Peyer's patch (tissue), 4 donors: ENCODE data around the gene SOCS7. TPM values are rescaled to one million over a fixed set of nuclear protein-coding genes. Genes with fewer than 3 reads are reported as not detected.

Experiments used
- DNase-seq, 3 donors: peaks; one replicate each; pipeline ENCODE4 v3.0.0-alpha.2; 2017 to 2019
- H3K27ac ChIP-seq, 4 donors: fragments of 200-600 bp; sonication (generic); one replicate each; pipeline ENCODE4 v1.5.1; 2016 to 2019
- H3K27me3 ChIP-seq, 2 donors: fragments of 200-600 bp; sonication (generic); one replicate each; pipeline ENCODE4 v1.5.1; 2019
- H3K36me3 ChIP-seq, 3 donors: fragments of 200-600 bp; sonication (generic); one replicate each; pipeline ENCODE4 v1.5.1; 2016 to 2019
- H3K4me1 ChIP-seq, 4 donors: fragments of 200-600 bp; sonication (generic); one replicate each; pipeline ENCODE4 v1.5.1; 2016 to 2019
- H3K4me3 ChIP-seq, 4 donors: fragments of 200-600 bp; sonication (generic); 1 replicate in 3 of 4; 2 replicates in 1 of 4; pipeline ENCODE4 v1.5.1; 2016 to 2019; ENCODE audit warnings: mild to moderate bottlenecking in 1 of 4
- H3K9me3 ChIP-seq, 4 donors: fragments of 200-600 bp; sonication (generic); one replicate each; pipeline ENCODE4 v1.5.1; 2016 to 2019; ENCODE audit warnings: mild to moderate bottlenecking in 1 of 4
- POLR2A ChIP-seq, 2 donors: fragments of 450-650 bp; IDR thresholded peaks; one replicate each; pipeline ENCODE4 v1.5.1; 2017; ENCODE audit warnings: antibody characterized with exemption in 2 of 2, mild to moderate bottlenecking in 2 of 2, moderate library complexity in 2 of 2
- total RNA-seq, 4 donors: library from RNA; depleted of rRNA; stranded (reverse); fragments of >200 nt; gene quantifications; one replicate each; pipeline ENCODE4 v1.1.0, GENCODE V29; 2016
- TF ChIP-seq, protein P1 (sequence below), 6 experiments: fragments of 450-650 bp in 4 of 6; fragments of 200-600 bp in 2 of 6; sonication (generic) in 1 of 6; IDR thresholded peaks; one replicate each; pipeline ENCODE4 v1.5.1; 2017 to 2019; ENCODE audit warnings: antibody characterized with exemption in 6 of 6, mild to moderate bottlenecking in 3 of 6, moderate library complexity in 1 of 6

Gene SOCS7
- total RNA-seq, 4 donors from 2014 or later = 14.2 to 24.5 (median 16.1) TPM

DNA sequence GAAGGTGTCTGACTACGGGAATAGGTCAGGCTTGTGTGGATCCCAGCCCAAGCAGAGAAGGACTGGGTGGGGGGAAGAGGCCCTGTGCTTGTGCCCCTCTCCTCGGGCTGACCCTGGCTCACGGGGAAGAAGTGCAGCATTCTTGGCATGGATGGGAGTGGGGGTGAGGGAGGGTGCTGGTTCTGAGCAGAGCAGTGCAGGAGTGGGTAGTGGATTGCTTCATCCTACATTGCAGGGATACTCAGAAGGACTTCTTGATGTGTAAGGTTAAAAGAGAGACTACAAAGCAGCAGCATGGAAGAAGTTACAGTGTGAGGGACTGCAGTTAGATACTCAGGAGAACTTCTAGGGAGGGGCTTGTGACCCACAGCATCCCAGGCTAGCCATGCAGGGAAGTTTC lies 78.7 kb downstream of the SOCS7 start:
- TF ChIP-seq, protein P1, sequence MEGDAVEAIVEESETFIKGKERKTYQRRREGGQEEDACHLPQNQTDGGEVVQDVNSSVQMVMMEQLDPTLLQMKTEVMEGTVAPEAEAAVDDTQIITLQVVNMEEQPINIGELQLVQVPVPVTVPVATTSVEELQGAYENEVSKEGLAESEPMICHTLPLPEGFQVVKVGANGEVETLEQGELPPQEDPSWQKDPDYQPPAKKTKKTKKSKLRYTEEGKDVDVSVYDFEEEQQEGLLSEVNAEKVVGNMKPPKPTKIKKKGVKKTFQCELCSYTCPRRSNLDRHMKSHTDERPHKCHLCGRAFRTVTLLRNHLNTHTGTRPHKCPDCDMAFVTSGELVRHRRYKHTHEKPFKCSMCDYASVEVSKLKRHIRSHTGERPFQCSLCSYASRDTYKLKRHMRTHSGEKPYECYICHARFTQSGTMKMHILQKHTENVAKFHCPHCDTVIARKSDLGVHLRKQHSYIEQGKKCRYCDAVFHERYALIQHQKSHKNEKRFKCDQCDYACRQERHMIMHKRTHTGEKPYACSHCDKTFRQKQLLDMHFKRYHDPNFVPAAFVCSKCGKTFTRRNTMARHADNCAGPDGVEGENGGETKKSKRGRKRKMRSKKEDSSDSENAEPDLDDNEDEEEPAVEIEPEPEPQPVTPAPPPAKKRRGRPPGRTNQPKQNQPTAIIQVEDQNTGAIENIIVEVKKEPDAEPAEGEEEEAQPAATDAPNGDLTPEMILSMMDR (IDR thresholded peaks at IDR 0.05) = no peak
- no peak for TF ChIP-seq POLR2A (IDR thresholded peaks at IDR 0.05)
- Histone ChIP-seq H3K27me3 (no peaks in the 10 kb centered on the region), H3K4me1 (peaks cover 0 to 15% (median 10%) of the 10 kb centered on the region in 4 donors), H3K4me3 (no peak overlapping the region), H3K27ac (peak overlapping the region in 2 of 4 donors; percentile 72 to 79), H3K9me3 (no peaks in the 10 kb centered on the region), H3K36me3 (no peaks in the 10 kb centered on the region)
- no peak for DNase-seq

DNA sequence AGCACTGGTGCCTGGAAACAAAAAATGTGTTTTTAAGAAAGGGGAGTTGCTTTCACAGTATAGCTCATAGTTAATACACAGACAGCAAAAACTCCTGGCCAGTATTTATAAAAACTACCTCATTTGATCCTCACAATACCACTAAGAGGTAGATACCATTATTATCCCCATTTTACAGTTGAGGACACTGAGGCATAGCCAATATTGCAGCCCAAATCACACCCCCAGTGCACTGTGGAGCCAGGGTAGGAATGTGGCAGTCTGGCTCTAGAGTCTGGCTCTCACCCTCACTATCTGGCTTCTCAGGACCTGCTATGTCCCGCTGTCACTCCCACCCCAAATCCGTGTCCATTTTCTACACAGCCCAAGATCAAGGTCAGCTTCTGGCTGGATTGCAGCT lies 79.2 kb downstream of the SOCS7 start:
- no peak overlapping the region for H3K27ac ChIP-seq
- H3K4me3 ChIP-seq = no peak overlapping the region

DNA sequence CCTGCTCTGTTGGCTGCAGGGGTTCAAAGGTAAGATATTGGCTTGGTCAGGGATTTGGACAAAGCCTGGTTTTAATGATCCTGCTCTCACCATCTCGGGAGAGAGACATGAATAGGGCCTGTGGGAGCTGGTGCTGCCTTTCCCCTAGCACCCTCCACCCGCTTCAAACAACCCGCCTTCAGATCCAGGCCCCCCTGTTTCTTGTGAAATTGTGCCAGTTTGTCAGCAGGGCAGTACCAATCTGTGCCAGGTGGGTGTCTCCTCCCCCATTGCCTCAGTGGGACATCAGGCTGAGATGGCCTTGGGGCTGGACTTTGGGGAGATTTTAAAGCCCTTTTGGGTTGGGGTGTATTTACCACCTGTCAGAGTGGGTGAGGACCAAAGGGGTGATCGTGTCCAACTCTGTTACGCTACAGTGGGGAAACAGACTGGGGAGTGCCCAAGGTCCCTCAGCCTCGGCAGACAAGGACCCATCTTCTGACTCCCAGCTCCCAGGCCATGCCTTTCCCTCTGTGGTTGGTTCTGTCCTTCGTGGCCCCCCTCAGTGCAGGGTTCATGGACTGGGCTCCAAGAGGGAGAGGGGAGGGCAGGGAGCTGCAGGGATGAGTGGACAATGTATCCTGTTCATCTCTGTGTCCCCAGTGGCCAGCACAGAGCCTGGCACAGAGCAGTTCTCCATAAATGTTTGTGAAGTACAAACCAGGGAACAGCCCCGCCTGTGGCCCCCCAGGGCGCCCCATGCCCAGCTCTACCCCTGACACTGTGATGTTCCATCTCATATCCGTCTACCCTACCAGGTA lies 79.9 kb downstream of the SOCS7 start:
- Histone ChIP-seq H3K9me3 (no peaks in the 10 kb centered on the region), H3K36me3 (no peaks in the 10 kb centered on the region), H3K27ac (no peak overlapping the region), H3K4me3 (no peak overlapping the region), H3K27me3 (no peaks in the 10 kb centered on the region), H3K4me1 (peaks cover 0 to 15% (median 10%) of the 10 kb centered on the region in 4 donors)
- DNase-seq = no peak
- no peak for TF ChIP-seq POLR2A (IDR thresholded peaks at IDR 0.05)
- TF ChIP-seq, protein P1 (IDR thresholded peaks at IDR 0.05) = no peak

More for the DNA sequence above, 79.2 kb downstream of the SOCS7 start:
- Histone ChIP-seq H3K36me3 (no peaks in the 10 kb centered on the region), H3K9me3 (no peaks in the 10 kb centered on the region), H3K27me3 (no peaks in the 10 kb centered on the region), H3K4me1 (peaks cover 0 to 15% (median 10%) of the 10 kb centered on the region in 4 donors)
- no peak for DNase-seq
- TF ChIP-seq, protein P1 (IDR thresholded peaks at IDR 0.05) = no peak
- no peak for TF ChIP-seq POLR2A (IDR thresholded peaks at IDR 0.05)

DNA sequence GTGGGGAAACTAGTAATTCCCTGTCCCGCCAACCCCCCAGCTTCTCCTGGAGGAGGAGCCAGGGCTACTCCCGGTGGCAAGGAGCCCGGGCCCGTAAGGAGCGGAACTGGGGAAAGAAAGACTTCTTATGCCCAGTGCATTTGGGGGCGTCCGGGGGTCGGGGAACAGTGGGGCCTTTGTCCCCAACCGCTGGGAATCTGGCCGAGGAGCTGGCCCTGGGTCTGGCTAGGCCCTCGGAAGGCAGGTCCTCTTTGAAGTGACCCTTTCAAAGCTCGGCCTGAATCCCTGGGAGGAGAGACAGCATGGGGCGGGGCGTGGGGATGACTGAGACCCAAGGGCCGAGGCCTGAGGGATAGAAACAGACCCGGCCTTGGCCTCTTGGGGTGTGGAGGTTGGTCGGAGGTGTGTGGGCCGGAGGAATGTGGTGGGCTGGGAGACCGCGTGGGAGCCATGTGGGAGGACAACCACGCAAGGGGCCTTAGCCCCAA lies 82.6 kb downstream of the SOCS7 start:
- no peaks in the 10 kb centered on the region for H3K4me1 ChIP-seq
- no peaks in the 10 kb centered on the region for H3K9me3 ChIP-seq
- H3K27me3 ChIP-seq = no peaks in the 10 kb centered on the region
- H3K4me3 ChIP-seq = no peak overlapping the region
- TF ChIP-seq, protein P1 (IDR thresholded peaks at IDR 0.05) = no peak
- TF ChIP-seq POLR2A (IDR thresholded peaks at IDR 0.05) = no peak
- no peak overlapping the region for H3K27ac ChIP-seq
- no peaks in the 10 kb centered on the region for H3K36me3 ChIP-seq
- no peak for DNase-seq

DNA sequence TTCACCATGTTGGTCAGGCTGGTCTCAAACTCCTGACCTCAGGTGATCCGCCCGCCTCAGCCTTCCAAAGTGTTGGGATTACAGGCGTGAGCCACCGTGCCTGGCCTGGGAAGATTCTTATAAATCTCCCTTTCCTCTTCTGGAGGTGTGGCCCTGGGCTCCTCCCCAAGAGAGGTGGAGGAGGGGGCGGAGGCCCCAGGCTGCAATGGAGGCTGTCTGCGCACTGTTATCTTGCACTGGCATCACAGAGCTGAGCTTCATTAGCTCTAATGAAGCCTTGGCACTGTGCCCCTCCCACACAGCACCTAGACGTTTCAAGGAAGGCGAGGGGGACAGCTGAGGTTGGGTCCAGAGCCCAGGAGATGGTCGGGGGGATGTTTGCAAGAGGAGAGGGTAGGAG lies 84.2 kb downstream of the SOCS7 start:
- Histone ChIP-seq H3K27me3 (no peaks in the 10 kb centered on the region), H3K4me3 (no peak overlapping the region), H3K4me1 (no peaks in the 10 kb centered on the region), H3K9me3 (no peaks in the 10 kb centered on the region), H3K36me3 (no peaks in the 10 kb centered on the region), H3K27ac (no peak overlapping the region)
- TF ChIP-seq, protein P1 (IDR thresholded peaks at IDR 0.05) = no peak
- no peak for TF ChIP-seq POLR2A (IDR thresholded peaks at IDR 0.05)
- no peak for DNase-seq
